ENCODE results near the gene ZBTB9.
"Not testable (repeated sequence)": the region's sequence is repeated elsewhere in the genome, so short reads cannot be mapped to it uniquely, and the experiment has no call there.

ZBTB9 gene

DNA sequence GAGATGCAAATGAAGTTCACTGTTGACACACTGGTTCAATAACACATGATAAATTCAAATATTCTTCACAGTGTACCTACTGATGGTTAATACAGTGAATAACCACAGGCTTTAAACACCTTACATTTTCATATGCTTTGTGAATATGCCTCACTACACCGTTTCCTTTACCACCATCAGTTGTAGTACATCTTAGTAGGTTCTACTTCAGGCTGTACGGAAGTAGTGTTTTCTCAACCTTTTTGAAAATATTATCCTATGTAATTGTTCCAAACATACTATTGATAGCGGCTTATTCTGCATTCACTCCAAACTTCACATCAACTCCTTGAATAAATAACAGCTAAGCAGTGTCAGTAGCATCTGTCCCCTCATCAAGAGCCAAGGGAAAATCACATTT lies 15.3 kb downstream of the ZBTB9 start:
- no peak for DNase-seq

DNA sequence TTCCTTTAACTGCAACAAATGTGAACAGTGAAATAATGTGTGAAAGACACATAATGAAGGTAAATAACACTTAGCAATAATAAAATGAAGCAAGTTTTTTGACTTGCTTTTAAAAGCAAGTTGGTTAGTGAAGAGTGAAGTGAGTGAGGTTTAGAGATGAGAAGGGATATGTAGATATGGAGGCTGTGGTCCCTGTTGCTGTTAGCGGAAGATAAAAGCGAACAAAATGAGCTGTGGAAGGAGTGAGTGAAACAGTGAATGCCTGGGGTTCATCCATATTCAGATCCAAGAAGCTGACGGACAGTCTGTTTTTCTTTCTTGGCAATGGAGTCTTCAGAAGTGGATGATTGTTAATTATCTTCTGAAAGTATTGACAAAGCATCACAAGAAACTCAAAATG lies 23.5 kb downstream of the ZBTB9 start:
- DNase-seq: no peak

DNA sequence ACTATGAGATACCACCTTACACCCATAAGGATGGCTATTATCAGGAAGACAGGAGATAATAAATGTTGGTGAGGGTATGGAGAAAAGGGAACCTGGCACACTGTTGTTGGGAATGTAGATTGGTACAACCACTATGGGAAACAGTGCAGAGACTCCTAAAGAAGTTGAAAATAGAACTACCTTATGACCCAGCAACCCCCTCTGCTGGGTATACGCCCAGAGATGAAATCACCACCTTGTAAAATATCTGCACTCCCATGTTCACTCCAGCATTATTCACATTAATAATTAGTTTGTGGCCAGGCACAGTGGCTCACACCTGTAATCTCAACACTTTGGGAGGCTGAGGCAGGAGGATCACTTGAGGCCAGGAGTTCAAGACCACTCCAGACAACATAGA lies 26.8 kb downstream of the ZBTB9 start:
- DNase-seq: no peak

DNA sequence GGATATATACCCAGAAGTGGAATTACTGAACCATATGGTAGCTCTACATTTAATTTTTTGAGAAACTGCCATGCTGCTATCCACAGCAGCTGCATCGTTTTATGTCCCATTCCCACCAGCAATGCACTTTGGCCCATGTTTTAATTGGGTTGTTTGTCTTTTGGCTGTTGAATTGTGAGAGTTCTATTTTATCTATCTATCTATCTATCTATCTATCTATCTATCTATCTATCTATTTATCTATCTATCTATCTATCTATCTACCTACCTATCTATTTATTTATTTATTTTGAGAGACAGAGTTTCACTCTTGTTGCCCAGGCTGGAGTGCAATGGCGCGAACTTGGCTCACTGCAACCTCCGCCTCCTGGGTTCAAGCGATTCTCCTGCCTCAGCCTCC lies 28.2 kb downstream of the ZBTB9 start:
- not testable (repeated sequence) for DNase-seq

DNA sequence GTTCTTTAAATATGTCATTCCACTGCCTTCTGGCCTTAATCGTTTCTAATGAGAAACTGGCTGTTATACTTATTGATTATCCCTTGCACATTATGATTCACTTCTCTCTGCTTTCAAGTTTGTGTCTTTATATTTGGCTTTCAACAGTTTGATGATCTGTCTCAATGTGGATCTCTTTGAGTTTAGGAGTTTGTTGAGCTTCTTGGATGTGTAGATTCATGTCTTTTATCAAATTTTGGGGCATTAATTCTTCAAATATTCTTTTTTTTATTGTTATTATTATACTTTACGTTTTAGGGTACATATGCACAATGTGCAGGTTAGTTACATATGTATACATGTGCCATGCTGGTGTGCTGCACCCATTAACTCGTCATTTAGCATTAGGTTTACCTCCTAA lies 29.3 kb downstream of the ZBTB9 start:
- no peak for DNase-seq

- not testable (repeated sequence) for DNase-seq
Measured at GRCh38 chr6:33484673-33485262, 30.4 kb downstream of the ZBTB9 start.

DNA sequence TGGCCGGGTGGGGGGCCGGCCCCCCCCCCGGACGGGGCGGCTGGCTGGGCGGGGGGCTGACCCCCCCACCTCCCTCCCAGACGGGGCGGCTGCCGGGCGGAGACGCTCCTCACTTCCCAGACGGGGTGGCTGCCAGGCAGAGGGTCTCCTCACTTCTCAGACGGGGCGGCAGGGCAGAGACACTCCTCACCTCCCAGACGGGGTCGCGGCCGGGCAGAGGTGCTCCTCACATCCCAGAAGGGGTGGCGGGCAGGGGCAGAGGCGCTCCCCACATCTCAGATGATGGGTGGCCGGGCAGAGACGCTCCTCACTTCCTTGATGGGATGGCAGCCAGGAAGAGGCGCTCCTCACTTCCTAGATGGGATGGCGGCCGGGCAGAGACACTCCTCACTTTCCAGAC lies 31.3 kb downstream of the ZBTB9 start:
- not testable (repeated sequence) for DNase-seq

DNA sequence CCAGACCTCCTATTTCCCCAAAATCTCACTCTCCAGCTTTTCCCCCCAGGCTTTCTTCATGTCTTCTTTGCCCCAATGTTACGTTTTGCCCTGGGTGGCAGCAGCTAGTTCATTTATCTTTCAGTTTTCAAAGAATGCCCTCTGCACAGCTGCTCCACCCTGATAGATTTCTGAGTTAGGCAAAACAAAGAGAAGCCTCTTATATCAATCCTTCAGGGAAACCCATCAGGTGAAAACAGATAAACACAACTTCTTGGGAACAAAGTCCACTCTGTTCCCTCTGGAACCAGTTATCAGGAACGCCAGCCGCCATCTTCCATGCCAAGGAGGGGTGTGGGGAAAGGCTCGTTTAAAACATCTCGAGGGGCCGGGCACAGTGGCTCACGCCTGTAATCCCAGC lies 34.0 kb downstream of the ZBTB9 start:
- no peak for DNase-seq

DNA sequence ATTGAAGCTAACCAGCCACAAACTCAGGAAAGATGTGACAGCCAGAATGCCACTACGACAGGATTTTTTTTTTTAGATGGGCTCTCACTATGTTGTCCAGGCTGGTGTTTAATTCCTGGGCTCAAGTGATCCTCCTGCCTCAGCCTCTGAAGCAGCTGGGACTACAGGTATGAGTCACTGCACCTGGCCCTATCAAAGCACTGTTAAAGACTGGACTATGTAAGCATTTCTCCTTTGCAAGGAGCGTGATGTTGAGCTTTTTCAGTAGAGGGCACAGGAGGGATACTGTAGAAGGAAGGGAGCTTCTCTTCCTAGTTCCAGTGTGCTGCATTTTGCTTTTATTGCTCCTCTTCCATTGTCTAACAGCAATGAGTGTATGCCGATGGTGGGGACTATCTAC lies 35.8 kb downstream of the ZBTB9 start:
- no peak for DNase-seq

GRCh38 chr6:33490621-33491020 lies 36.2 kb downstream of the ZBTB9 start:
- DNase-seq: no peak

DNA sequence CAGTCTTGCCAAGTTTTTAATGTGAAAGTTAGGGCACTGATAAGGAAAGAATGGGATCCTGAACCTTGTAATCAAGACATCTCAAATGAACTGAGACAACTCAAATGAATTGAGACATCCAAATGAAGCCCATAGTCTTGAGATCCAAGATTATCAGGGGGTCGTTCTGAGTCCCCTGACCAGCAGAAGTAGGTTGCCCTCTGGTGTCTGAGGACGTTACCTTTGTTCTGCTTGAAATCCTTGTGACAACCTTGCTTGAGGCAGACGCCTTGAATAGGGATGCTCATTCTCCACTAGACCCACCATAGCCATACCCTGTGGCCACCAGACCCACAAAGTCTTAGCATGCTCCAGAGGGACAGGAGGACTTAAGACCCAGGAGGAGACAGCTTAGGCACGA lies 37.7 kb downstream of the ZBTB9 start:
- DNase-seq: no peak

- no peak for DNase-seq
Measured at GRCh38 chr6:33497157-33497556, 42.8 kb downstream of the ZBTB9 start.

DNA sequence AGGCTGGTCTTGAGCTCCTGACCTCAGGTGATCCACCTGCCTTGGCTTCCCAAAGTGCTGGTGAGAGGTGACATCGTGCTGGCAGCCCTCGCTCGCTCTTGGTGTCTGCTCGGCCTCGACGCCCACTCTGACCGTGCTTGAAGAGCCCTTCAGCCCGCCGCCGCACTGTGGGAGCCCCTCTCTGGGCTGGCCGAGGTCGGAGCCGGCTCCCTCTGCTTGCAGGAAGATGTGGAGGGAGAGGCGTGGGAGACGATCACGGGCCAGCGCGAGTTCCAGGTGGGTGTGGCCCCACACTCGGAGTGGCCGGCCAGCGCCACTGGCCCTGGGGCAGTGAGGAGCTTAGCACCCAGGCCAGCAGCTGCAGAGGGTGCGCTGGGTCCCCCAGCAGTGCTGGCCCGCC lies 48.1 kb downstream of the ZBTB9 start:
- no peak for DNase-seq

- DNase-seq: no peak
Measured at GRCh38 chr6:33504486-33504885, 50.1 kb downstream of the ZBTB9 start.

GRCh38 chr6:33505548-33506370 lies 51.4 kb downstream of the ZBTB9 start:
- no peak for DNase-seq

All from NCI-H1048 (cell line).